Measurements from ENCODE around the gene MLLT10. TPM values are rescaled to one million over a fixed set of nuclear protein-coding genes. Genes with fewer than 3 reads are reported as not detected.

MLLT10 gene
- total and polyA plus RNA-seq, 9 of the 15 experiments (the other 6 are each of a cell fraction or from before 2014, with no cell fraction given) = 18.8 to 81.4 (median 64.2) TPM

GRCh38 chr10:21514818-21515351, 19.1 kb upstream of the MLLT10 start:
- FAIRE-seq (peak; percentile 23), ATAC-seq (no peak), DNase-seq (ENCODE audit: extremely low read depth in 1 of 4, low spot score in 3 of 4) (no peak)
- Histone ChIP-seq H3K36me3 (ENCODE audit: control insufficient read depth, insufficient read depth, low read length) (no peaks in the 10 kb centered on the region), H3K4me3 (no peak overlapping the region), H3K27me3 (ENCODE audit: control insufficient read depth in 2 of 2, insufficient read depth in 2 of 2, low read length in 2 of 2) (no peaks in the 10 kb centered on the region), H4K20me1 (replicated peaks; ENCODE audit: control insufficient read depth, insufficient read depth, low read length) (no peaks in the 10 kb centered on the region), H3K27ac (ENCODE audit: extremely low read depth, low read depth, low read length) (no peak overlapping the region), H3K4me1 (replicated peaks in 1 of 2; ENCODE audit: control insufficient read depth in 2 of 2, insufficient read depth in 2 of 2, low read length in 2 of 2) (peaks cover 14 to 15% of the 10 kb centered on the region in 2 experiments; a peak in 4 of 5 replicates), H2AFZ (ENCODE audit: low read depth, low read length) (peak overlapping the region; percentile 10; the same call in 1 of the 2 replicates), H3K9ac (ENCODE audit: insufficient read depth in 1 of 2, low read depth in 2 of 2, low read length in 2 of 2) (no peak overlapping the region), H3K79me2 (ENCODE audit: control insufficient read depth, insufficient read depth, low read length) (no peaks in the 10 kb centered on the region), H3K4me2 (ENCODE audit: insufficient read depth, low read length) (no peak overlapping the region), H3K9me3 (replicated peaks; ENCODE audit: control insufficient read depth, insufficient read depth, low read depth, low read length) (no peaks in the 10 kb centered on the region), H3K9me1 (ENCODE audit: control insufficient read depth, insufficient read depth, low read length) (no peaks in the 10 kb centered on the region)
- CTCF ChIA-PET (ENCODE audit: low intra/inter-chr PET ratio) = interaction anchor here (0.5 kb wide), 1 partner anchor 216 kb away, joined by 4 read pairs; no protein-coding TSS in a partner anchor
- intact Hi-C loops (cut with micrococcal nuclease) (no loop called here), in situ Hi-C loops (cut with MboI) (no loop called here)
- 45% methylated on average over 10 of the region's 10 CpGs for WGBS (ENCODE audit: insufficient coverage, low coverage, missing lambda C conversion rate)
- POLR2A ChIA-PET = interaction anchor here (0.6 to 0.9 kb wide), 2 partner anchors 25 to 331 kb away, joined by 3 read pairs; no protein-coding TSS in a partner anchor
- TF ChIP-seq ZNF696 (CRISPR knock-in tag; conservative IDR thresholded peaks at IDR 0.05) (no peak), ZNF384 (IDR thresholded peaks at IDR 0.05; ENCODE audit: low read depth, low read length) (peak; percentile 69; the same call in 1 of the 2 replicates), RFX5 (IDR thresholded peaks at IDR 0.05; ENCODE audit: low read depth, low read length) (no peak)
- TSS peak; percentile 49 for BruUV-seq (replicated peaks)
